ENCODE measurements around the gene BTBD3.

The BTBD3 gene

DNA sequence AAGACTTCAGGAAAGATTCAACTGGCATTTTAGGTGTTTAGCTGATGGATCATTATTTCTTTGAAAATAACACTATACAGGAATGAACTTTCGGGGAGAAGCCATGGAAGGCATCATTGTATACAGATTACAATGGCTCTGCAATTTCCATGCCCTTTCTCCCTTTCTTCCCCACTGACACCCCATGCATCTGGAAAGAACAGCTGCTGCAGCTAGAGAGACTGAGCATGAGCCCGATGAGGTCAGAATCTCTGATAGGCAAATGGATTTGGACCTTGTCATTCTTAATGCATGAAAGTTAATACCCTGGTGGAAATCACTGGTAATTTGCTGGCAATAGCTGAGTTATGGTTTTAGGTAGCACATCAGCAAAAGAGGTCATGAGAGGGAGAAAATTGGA, 54.8 kb downstream of the BTBD3 start:
- no peak for DNase-seq

All from stimulated activated CD4-positive, alpha-beta T cell treated with anti-CD3 and anti-CD28 coated beads, Interleukin-2, amount 100 ng/mL, for 24 hours (primary cell).